ENCODE results near the gene ATF7.

The ATF7 gene

GRCh38 chr12:53505086-53505485 is 121.1 kb downstream of the ATF7 start:
- no peak overlapping the region for H3K4me3 Mint-ChIP-seq
- no peak for DNase-seq (ENCODE audit: low spot score in 2 of 2)

GRCh38 chr12:53504004-53504920 is 121.9 kb downstream of the ATF7 start:
- no peak overlapping the region for H3K4me3 Mint-ChIP-seq
- no peak overlapping the region for H3K27ac Mint-ChIP-seq (ENCODE audit: low read depth)
- H3K9me3 Mint-ChIP-seq = no peaks in the 10 kb centered on the region
- peaks cover 35% of the 10 kb centered on the region for H3K4me1 Mint-ChIP-seq
- DNase-seq (ENCODE audit: low spot score in 2 of 2) (no peak), ATAC-seq (replicated peaks; ENCODE audit: extremely low read depth, poor library complexity, severe bottlenecking) (no peak)
- peaks cover 20% of the 10 kb centered on the region for H3K36me3 Mint-ChIP-seq (ENCODE audit: insufficient read depth)
- no peaks in the 10 kb centered on the region for H3K27me3 Mint-ChIP-seq

More at GRCh38 chr12:53505086-53505485, 121.1 kb downstream of the ATF7 start:
- H3K27ac Mint-ChIP-seq (ENCODE audit: low read depth) = peak overlapping the region; percentile 52
- H3K36me3 Mint-ChIP-seq (ENCODE audit: insufficient read depth) = peaks cover 17% of the 10 kb centered on the region
- H3K27me3 Mint-ChIP-seq = no peaks in the 10 kb centered on the region
- H3K4me1 Mint-ChIP-seq = peaks cover 30% of the 10 kb centered on the region
- ATAC-seq (replicated peaks; ENCODE audit: extremely low read depth, poor library complexity, severe bottlenecking) = no peak
- no peaks in the 10 kb centered on the region for H3K9me3 Mint-ChIP-seq

GRCh38 chr12:53502983-53503728 is 123.0 kb downstream of the ATF7 start:
- H3K4me1 Mint-ChIP-seq = peaks cover 40% of the 10 kb centered on the region
- no peaks in the 10 kb centered on the region for H3K27me3 Mint-ChIP-seq
- H3K27ac Mint-ChIP-seq (ENCODE audit: low read depth) = no peak overlapping the region
- no peaks in the 10 kb centered on the region for H3K9me3 Mint-ChIP-seq
- H3K4me3 Mint-ChIP-seq = no peak overlapping the region
- DNase-seq (ENCODE audit: low spot score in 2 of 2) = no peak
- peaks cover 23% of the 10 kb centered on the region for H3K36me3 Mint-ChIP-seq (ENCODE audit: insufficient read depth)
- no peak for ATAC-seq (replicated peaks; ENCODE audit: extremely low read depth, poor library complexity, severe bottlenecking)

- Mint-ChIP-seq H3K4me1 (peaks cover 45% of the 10 kb centered on the region), H3K4me3 (peak overlapping the region; percentile 91), H3K36me3 (ENCODE audit: insufficient read depth) (peaks cover 22% of the 10 kb centered on the region), H3K27ac (ENCODE audit: low read depth) (no peak overlapping the region), H3K9me3 (no peaks in the 10 kb centered on the region), H3K27me3 (no peaks in the 10 kb centered on the region)
- no peak for ATAC-seq (replicated peaks; ENCODE audit: extremely low read depth, poor library complexity, severe bottlenecking)
- DNase-seq (ENCODE audit: low spot score in 2 of 2) = no peak
These were observed 123.9 kb downstream of the ATF7 start for GRCh38 chr12:53502331-53502730.

GRCh38 chr12:53501615-53502181 is 124.5 kb downstream of the ATF7 start:
- DNase-seq (ENCODE audit: low spot score in 2 of 2) (no peak), ATAC-seq (replicated peaks; ENCODE audit: extremely low read depth, poor library complexity, severe bottlenecking) (no peak)
- Mint-ChIP-seq H3K36me3 (ENCODE audit: insufficient read depth) (peaks cover 20% of the 10 kb centered on the region), H3K9me3 (no peaks in the 10 kb centered on the region), H3K4me1 (peaks cover 47% of the 10 kb centered on the region), H3K27ac (ENCODE audit: low read depth) (peak overlapping the region; percentile 94), H3K4me3 (peak overlapping the region; percentile 91), H3K27me3 (no peaks in the 10 kb centered on the region)

- peaks cover 19% of the 10 kb centered on the region for H3K36me3 Mint-ChIP-seq (ENCODE audit: insufficient read depth)
- ATAC-seq (replicated peaks; ENCODE audit: extremely low read depth, poor library complexity, severe bottlenecking) = peak; percentile 85
- no peaks in the 10 kb centered on the region for H3K9me3 Mint-ChIP-seq
- no peaks in the 10 kb centered on the region for H3K27me3 Mint-ChIP-seq
- peak within 1 kb of the TSS; percentile 94 for H3K27ac Mint-ChIP-seq (ENCODE audit: low read depth)
- H3K4me1 Mint-ChIP-seq = peaks cover 47% of the 10 kb centered on the region
- DNase-seq (ENCODE audit: low spot score in 2 of 2) = peak; percentile 88 to 99
- H3K4me3 Mint-ChIP-seq = peak within 1 kb of the TSS; percentile 91
These were observed 125.2 kb downstream of the ATF7 start, which contains the start of gene TARBP2 for GRCh38 chr12:53500776-53501614. TARBP2 (plus strand) TSS chr12:53501283; CDS start chr12:53501409, 126 bp downstream.

GRCh38 chr12:53500142-53500775 is 125.9 kb downstream of the ATF7 start:
- peak overlapping the region; percentile 94 for H3K27ac Mint-ChIP-seq (ENCODE audit: low read depth)
- no peaks in the 10 kb centered on the region for H3K27me3 Mint-ChIP-seq
- H3K4me3 Mint-ChIP-seq = peak overlapping the region; percentile 91
- H3K36me3 Mint-ChIP-seq (ENCODE audit: insufficient read depth) = peaks cover 14% of the 10 kb centered on the region
- H3K4me1 Mint-ChIP-seq = peaks cover 43% of the 10 kb centered on the region
- DNase-seq (ENCODE audit: low spot score in 2 of 2) (no peak), ATAC-seq (replicated peaks; ENCODE audit: extremely low read depth, poor library complexity, severe bottlenecking) (no peak)
- no peaks in the 10 kb centered on the region for H3K9me3 Mint-ChIP-seq

- Mint-ChIP-seq H3K9me3 (no peaks in the 10 kb centered on the region), H3K27me3 (no peaks in the 10 kb centered on the region), H3K4me3 (peak within 1 kb of the TSS; percentile 91), H3K27ac (ENCODE audit: low read depth) (peak within 1 kb of the TSS; percentile 94), H3K36me3 (ENCODE audit: insufficient read depth) (peaks cover 14% of the 10 kb centered on the region), H3K4me1 (peaks cover 37% of the 10 kb centered on the region)
- ATAC-seq (replicated peaks; ENCODE audit: extremely low read depth, poor library complexity, severe bottlenecking) = no peak
- DNase-seq (ENCODE audit: low spot score in 2 of 2) = peak in 1 of 2 donors; percentile 36
These were observed 126.7 kb downstream of the ATF7 start, which contains the start of gene MAP3K12 for GRCh38 chr12:53499266-53500141. MAP3K12 (minus strand) TSS chr12:53499458; CDS start chr12:53487391, 12,067 bp downstream.

- H3K27ac Mint-ChIP-seq (ENCODE audit: low read depth) = peak overlapping the region; percentile 94
- H3K9me3 Mint-ChIP-seq = no peaks in the 10 kb centered on the region
- DNase-seq (ENCODE audit: low spot score in 2 of 2) = no peak
- ATAC-seq (replicated peaks; ENCODE audit: extremely low read depth, poor library complexity, severe bottlenecking) = no peak
- H3K4me1 Mint-ChIP-seq = peaks cover 46% of the 10 kb centered on the region
- peaks cover 22% of the 10 kb centered on the region for H3K36me3 Mint-ChIP-seq (ENCODE audit: insufficient read depth)
- H3K27me3 Mint-ChIP-seq = no peaks in the 10 kb centered on the region
- H3K4me3 Mint-ChIP-seq = peak overlapping the region; percentile 91
These were observed 127.9 kb downstream of the ATF7 start for GRCh38 chr12:53498235-53498630.

GRCh38 chr12:53497461-53497860 is 128.7 kb downstream of the ATF7 start:
- H3K4me1 Mint-ChIP-seq = peaks cover 51% of the 10 kb centered on the region
- no peaks in the 10 kb centered on the region for H3K9me3 Mint-ChIP-seq
- no peak for ATAC-seq (replicated peaks; ENCODE audit: extremely low read depth, poor library complexity, severe bottlenecking)
- no peaks in the 10 kb centered on the region for H3K27me3 Mint-ChIP-seq
- no peak overlapping the region for H3K27ac Mint-ChIP-seq (ENCODE audit: low read depth)
- peaks cover 24% of the 10 kb centered on the region for H3K36me3 Mint-ChIP-seq (ENCODE audit: insufficient read depth)
- peak overlapping the region; percentile 91 for H3K4me3 Mint-ChIP-seq
- DNase-seq (ENCODE audit: low spot score in 2 of 2) = no peak

GRCh38 chr12:53496752-53497032 is 129.5 kb downstream of the ATF7 start:
- H3K4me3 Mint-ChIP-seq = no peak overlapping the region

More at GRCh38 chr12:53496752-53497032, 129.5 kb downstream of the ATF7 start:
- no peak overlapping the region for H3K27ac Mint-ChIP-seq (ENCODE audit: low read depth)
- DNase-seq (ENCODE audit: low spot score in 2 of 2) (no peak), ATAC-seq (replicated peaks; ENCODE audit: extremely low read depth, poor library complexity, severe bottlenecking) (no peak)
- H3K9me3 Mint-ChIP-seq = no peaks in the 10 kb centered on the region
- no peaks in the 10 kb centered on the region for H3K27me3 Mint-ChIP-seq
- peaks cover 24% of the 10 kb centered on the region for H3K36me3 Mint-ChIP-seq (ENCODE audit: insufficient read depth)
- H3K4me1 Mint-ChIP-seq = peaks cover 51% of the 10 kb centered on the region
